Measurements from ENCODE around the gene ULK2.

The ULK2 gene

GRCh38 chr17:19744922-19745757 is 122.6 kb downstream of the ULK2 start:
- peak; percentile 81 to 85 for DNase-seq

- no peak for DNase-seq
Observed at GRCh38 chr17:19744492-19744891, 123.2 kb downstream of the ULK2 start.

- DNase-seq, result no peak
Observed at GRCh38 chr17:19743101-19744100, 124.3 kb downstream of the ULK2 start.

GRCh38 chr17:19742495-19742894 is 125.2 kb downstream of the ULK2 start:
- DNase-seq, result no peak

- DNase-seq, result no peak
Observed at GRCh38 chr17:19741832-19742457, 125.8 kb downstream of the ULK2 start.

GRCh38 chr17:19740933-19741332 is 126.8 kb downstream of the ULK2 start:
- no peak for DNase-seq

- no peak for DNase-seq
Observed at GRCh38 chr17:19739241-19740201, 128.2 kb downstream of the ULK2 start.

GRCh38 chr17:19738757-19739156 is 129.0 kb downstream of the ULK2 start:
- no peak for DNase-seq

GRCh38 chr17:19738073-19738449 is 129.7 kb downstream of the ULK2 start:
- no peak for DNase-seq

- DNase-seq, result no peak
Observed at GRCh38 chr17:19737305-19738072, 130.2 kb downstream of the ULK2 start.

- DNase-seq, result no peak
Observed at GRCh38 chr17:19736071-19736470, 131.7 kb downstream of the ULK2 start.

GRCh38 chr17:19733953-19734526 is 133.7 kb downstream of the ULK2 start:
- DNase-seq, result no peak

GRCh38 chr17:19731626-19732025 is 136.1 kb downstream of the ULK2 start:
- no peak for DNase-seq

- no peak for DNase-seq
Observed at GRCh38 chr17:19730843-19731242, 136.9 kb downstream of the ULK2 start.

GRCh38 chr17:19729900-19730299 is 137.8 kb downstream of the ULK2 start:
- no peak for DNase-seq

GRCh38 chr17:19728084-19728495 is 139.6 kb downstream of the ULK2 start:
- DNase-seq, result no peak

- no peak for DNase-seq
Observed at GRCh38 chr17:19727501-19728078, 140.1 kb downstream of the ULK2 start.

GRCh38 chr17:19726631-19727376 is 140.9 kb downstream of the ULK2 start:
- DNase-seq, result no peak

GRCh38 chr17:19725486-19725885 is 142.2 kb downstream of the ULK2 start:
- DNase-seq, result no peak
